Measurements from ENCODE around the gene DBH.

DBH gene

DNA sequence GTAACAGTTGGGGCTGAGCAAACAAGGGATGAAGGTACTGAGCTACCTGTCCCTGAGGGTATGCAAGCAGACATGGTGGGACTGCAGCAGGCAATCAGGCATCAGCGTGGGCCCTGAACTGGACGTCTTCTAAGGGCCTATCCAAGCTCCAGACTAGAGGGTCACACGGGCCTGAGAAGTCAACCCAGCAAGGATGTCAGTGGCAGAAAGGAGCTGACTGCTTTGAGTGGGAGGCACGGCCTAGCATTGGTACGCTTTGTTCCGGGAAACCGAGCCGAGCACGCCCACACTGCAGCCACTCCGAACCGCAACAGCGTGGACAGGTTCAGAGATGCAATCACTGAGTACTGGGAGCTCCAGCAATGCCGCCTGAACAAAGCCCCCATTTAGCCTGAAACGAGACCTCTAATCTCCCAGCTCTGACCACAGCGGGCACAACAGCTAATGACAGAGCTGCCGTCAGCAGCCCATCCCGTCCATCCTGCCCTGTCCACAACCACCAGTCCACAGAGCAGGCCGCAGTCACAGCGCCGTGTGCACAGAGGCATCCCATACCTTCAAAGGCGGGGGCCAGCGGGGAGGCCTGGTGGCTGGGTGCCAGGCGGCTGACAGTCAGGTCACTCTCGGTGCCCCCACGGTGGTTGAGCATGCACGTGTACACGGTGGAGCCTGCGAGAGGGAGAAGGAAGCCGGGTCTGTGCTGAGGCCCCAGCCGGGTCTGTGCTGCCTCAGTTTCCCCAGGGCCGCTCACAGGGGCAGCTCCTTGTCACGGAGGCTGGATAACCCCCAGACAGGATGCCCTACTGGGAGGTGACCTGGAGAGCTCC lies 57.8 kb downstream of the DBH start:
- Mint-ChIP-seq H3K9me3 (no peaks in the 10 kb centered on the region), H3K4me1 (peaks cover 11% of the 10 kb centered on the region), H3K4me3 (no peak overlapping the region), H3K27ac (no peak overlapping the region), H3K27me3 (ENCODE audit: low read depth) (peaks cover 15% of the 10 kb centered on the region), H3K36me3 (ENCODE audit: low read depth) (peaks cover 5% of the 10 kb centered on the region)
- no peak for TF ChIP-seq CTCF (IDR thresholded peaks at IDR 0.05; ENCODE audit: unreplicated experiment in 3 of 3)

DNA sequence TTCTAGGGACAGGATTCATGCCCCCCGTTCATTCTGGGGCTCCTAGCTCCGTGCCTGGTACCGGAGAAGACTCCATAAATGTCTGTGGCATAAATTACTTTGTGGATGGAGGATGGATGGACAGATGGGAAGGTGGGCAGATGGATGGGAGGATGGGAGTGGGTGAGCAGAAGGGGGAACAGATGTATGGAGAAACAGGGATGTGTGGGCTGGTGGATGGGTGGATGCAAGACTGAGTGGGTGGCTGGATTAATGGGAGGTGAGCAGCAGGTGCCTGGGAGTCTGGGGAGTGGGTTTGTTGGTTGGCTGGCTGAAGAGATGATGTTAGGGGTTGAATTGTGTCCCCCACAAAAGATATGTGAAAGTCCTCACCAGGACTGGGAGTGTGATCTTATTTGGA lies 58.5 kb downstream of the DBH start:
- Mint-ChIP-seq H3K36me3 (ENCODE audit: low read depth) (peaks cover 5% of the 10 kb centered on the region), H3K4me3 (no peak overlapping the region), H3K27me3 (ENCODE audit: low read depth) (peaks cover 13% of the 10 kb centered on the region), H3K9me3 (no peaks in the 10 kb centered on the region), H3K27ac (no peak overlapping the region), H3K4me1 (peaks cover 10% of the 10 kb centered on the region)
- TF ChIP-seq CTCF (IDR thresholded peaks at IDR 0.05; ENCODE audit: unreplicated experiment in 3 of 3) = no peak

DNA sequence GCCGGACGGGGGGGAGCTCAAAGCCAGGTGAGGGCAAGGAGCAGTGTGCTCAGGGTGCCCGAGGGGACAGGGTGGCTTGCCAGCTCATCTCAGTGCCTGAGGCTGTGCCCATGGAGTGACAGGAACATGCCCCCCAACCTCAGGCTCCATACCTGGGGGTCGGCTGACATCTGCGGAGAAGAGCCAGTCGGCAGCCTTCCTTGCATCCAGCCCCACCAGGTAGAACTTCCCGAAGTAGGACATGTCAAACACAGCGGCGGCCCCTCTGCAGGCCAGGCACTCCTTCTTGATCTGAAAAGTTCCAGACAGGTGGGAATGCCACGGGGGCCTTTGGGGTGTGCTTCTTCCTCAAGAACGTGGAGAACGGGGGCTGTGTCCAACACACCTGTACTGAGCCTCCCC lies 59.9 kb downstream of the DBH start:
- Mint-ChIP-seq H3K4me1 (peaks cover 7% of the 10 kb centered on the region), H3K4me3 (no peak overlapping the region), H3K36me3 (ENCODE audit: low read depth) (peaks cover 9% of the 10 kb centered on the region), H3K27me3 (ENCODE audit: low read depth) (peaks cover 6% of the 10 kb centered on the region), H3K9me3 (no peaks in the 10 kb centered on the region), H3K27ac (no peak overlapping the region)
- TF ChIP-seq CTCF (IDR thresholded peaks at IDR 0.05; ENCODE audit: unreplicated experiment in 3 of 3) = no peak

DNA sequence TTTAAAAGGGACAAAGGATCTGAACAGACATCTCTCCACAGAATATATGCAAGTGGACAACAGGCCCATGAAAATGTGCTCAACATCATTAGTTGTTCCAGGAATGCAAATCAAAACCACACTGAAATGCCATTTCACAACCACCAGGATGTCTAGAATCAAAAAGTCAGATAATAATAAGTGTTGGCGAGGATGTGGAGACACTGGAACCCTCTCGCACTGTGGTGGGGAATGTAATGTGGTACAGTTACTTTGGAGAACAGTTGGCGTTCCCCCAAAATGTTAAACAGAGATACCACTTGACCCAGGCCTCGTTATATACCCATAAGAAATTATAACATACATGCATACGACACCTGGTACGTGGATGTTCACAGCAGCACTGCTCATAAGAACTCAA lies 63.4 kb downstream of the DBH start:
- H3K4me1 Mint-ChIP-seq = peaks cover 17% of the 10 kb centered on the region
- H3K36me3 Mint-ChIP-seq (ENCODE audit: low read depth) = peaks cover 9% of the 10 kb centered on the region
- TF ChIP-seq CTCF (IDR thresholded peaks at IDR 0.05; ENCODE audit: unreplicated experiment in 3 of 3) = no peak
- H3K9me3 Mint-ChIP-seq = no peaks in the 10 kb centered on the region
- no peak overlapping the region for H3K27ac Mint-ChIP-seq
- peaks cover 3% of the 10 kb centered on the region for H3K27me3 Mint-ChIP-seq (ENCODE audit: low read depth)
- H3K4me3 Mint-ChIP-seq = no peak overlapping the region

GRCh38 chr9:133700819-133701320 lies 64.7 kb downstream of the DBH start:
- H3K36me3 Mint-ChIP-seq (ENCODE audit: low read depth) = peaks cover 9% of the 10 kb centered on the region
- H3K27me3 Mint-ChIP-seq (ENCODE audit: low read depth) = peaks cover 5% of the 10 kb centered on the region

More at GRCh38 chr9:133700819-133701320, 64.7 kb downstream of the DBH start:
- peak overlapping the region in 2 of 3 experiments; percentile 35 to 36 for H3K27ac Mint-ChIP-seq
- H3K4me1 Mint-ChIP-seq = peaks cover 18% of the 10 kb centered on the region
- H3K9me3 Mint-ChIP-seq = no peaks in the 10 kb centered on the region
- H3K4me3 Mint-ChIP-seq = peak overlapping the region in 1 of 3 experiments; percentile 58
- TF ChIP-seq CTCF (IDR thresholded peaks at IDR 0.05; ENCODE audit: unreplicated experiment in 3 of 3) = no peak

Data from nephron (organoid).